ENCODE results near the gene FBXO9. TPM values are rescaled to one million over a fixed set of nuclear protein-coding genes. Genes with fewer than 3 reads are reported as not detected.

The FBXO9 gene
- 17.8 and 20.2 TPM in 2 replicates for total RNA-seq

DNA sequence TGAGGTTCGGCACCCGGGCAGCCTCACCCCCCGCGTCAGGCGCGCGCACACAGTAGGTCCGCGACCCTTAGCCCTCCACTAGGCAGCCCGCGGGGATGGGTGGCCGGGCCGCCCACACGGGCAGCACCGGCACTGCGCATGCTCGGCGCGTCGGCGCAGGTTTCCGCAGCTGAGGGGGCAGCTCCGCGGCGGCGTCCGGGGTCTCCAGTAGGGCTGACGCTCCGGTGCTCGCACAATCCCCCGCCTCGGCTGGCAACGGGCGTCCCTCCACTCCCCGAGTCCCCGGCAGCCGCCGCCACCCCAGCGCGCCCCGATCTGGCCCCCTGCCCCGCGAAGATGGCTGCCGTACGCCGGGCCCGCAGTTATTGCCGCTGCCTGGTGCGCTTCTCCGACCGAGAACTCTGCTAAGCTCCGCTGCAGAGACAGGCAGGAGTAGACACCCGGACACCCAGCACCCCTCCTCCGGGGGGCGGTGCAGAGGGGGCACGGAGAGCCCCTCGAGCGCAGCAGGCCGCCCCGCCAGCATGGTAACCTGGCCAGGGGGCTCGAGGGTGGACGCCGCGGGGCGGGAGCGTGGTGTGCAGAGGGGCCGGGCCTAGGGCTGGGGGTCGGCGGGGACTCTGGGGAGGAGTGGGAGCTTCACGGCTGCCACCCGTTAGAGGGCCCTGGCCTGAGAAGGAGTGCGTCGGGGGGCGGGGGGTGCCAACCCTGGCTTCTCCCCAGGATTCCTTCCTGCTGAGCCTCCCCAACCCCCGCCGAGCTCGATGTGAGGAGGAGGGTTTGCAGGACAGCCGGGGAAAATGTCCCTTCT, at the start of gene FBXO9:
FBXO9 (plus strand) TSS at position 139 of the 811 bp plus-strand sequence; CDS start at position 525, 386 bp downstream.

DNA sequence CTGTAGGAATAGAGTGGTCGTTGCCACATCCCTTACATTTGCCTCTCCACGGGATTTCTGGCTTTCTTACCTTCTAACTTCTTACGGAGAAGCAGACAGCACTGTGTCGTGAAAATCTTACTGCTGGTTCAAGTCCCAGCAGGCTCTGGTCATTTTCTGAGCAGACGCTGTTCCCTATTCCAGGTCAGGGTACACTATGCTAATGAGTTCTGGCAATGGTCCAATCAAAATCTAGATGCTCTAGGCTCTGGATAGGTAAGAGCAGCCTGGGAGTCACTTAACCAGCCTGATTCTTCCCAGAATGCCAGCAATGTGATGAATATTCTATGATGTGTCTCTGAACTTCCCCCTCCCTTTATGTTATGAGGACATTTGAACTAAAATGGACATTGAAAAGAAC, 83.5 kb downstream of the FBXO9 start, which contains the start of gene GCM1:
GCM1 (minus strand) TSS at position 158 of the 400 bp plus-strand sequence. CDS start 3,209 bp downstream, outside the sequence.

Other genes with a start within 250 kb of the FBXO9 start
- not detected in 2 replicates for gene GSTA5, start 224.6 kb upstream of the FBXO9 start, total RNA-seq
- not detected in 2 replicates for gene GSTA3, start 155.7 kb upstream of the FBXO9 start, total RNA-seq
- 64.0 and 65.0 TPM in 2 replicates for gene GSTA4, start 70.1 kb upstream of the FBXO9 start, total RNA-seq
- 10.7 TPM in 2 replicates for gene CILK1, start 3.6 kb upstream of the FBXO9 start, total RNA-seq
- not detected in 2 replicates for gene GCM1, start 83.4 kb downstream of the FBXO9 start, total RNA-seq

All from cardiac ventricle fibroblast (primary cell).